GM12878 (cell line): ENCODE measurements around the gene KISS1R. TPM values are rescaled to one million over a fixed set of nuclear protein-coding genes. Genes with fewer than 3 reads are reported as not detected.

ENCODE experiments used
- ATAC-seq: fragments of 200-7000 bp; cut with Tn5 transposase; 3 replicates; pipeline ENCODE4 v1.9.1; 2020; ENCODE audit warnings: mild to moderate bottlenecking, moderate library complexity
- BruUV-seq: library from RNA; stranded (reverse); fragments of 400-500 nt; replicated peaks from 2 replicates; lab custom pipeline; 2021; lab: Mats Ljungman, UMichigan
- CTCF ChIA-PET: fragments of 300-600 bp; sonication (Branson Sonifier 250); formaldehyde crosslinking; extraction: SDS; loops from one replicate; lab custom pipeline; 2021; ENCODE audit warnings: inconsistent platforms; lab: Yijun Ruan, JAX
- POLR2A ChIA-PET: fragments of 350-600 bp; formaldehyde crosslinking; extraction: SDS; loops from one replicate; lab custom pipeline; 2021; ENCODE audit warnings: inconsistent platforms; lab: Charles Lee
- RAD21 ChIA-PET: fragments of 300-600 bp; sonication (Branson Sonifier 250); formaldehyde crosslinking; loops from one replicate; lab custom pipeline; 2023; ENCODE audit warnings: antibody characterized with exemption; ENCODE audit not compliant: unreplicated experiment; lab: Charles Lee
- SMC1A ChIA-PET: fragments of 300-600 bp; sonication (Branson Sonifier 250); formaldehyde crosslinking; loops from one replicate; lab custom pipeline; 2023; ENCODE audit not compliant: unreplicated experiment, uncharacterized antibody; lab: Charles Lee
- DNase-seq: peaks from one replicate; pipeline ENCODE4 v3.0.0-alpha.2; 2011; ENCODE audit warnings: low read depth, low spot score
- FAIRE-seq: peaks from 3 replicates; lab custom pipeline; 2011; peaks lifted over from hg19 to GRCh38; lab: Jason Lieb, UNC
- H2AFZ ChIP-seq: 2 replicates; pipeline ENCODE4 v1.6.0; 2011; ENCODE audit warnings: low read depth, low read length, control low read depth; ENCODE audit not compliant: control insufficient read depth
- H3K27ac ChIP-seq: 2 replicates; pipeline ENCODE4 v1.5.1; 2011; ENCODE audit warnings: control low read depth; ENCODE audit not compliant: control insufficient read depth, insufficient read depth
- H3K27me3 ChIP-seq, 2 experiments: replicated peaks in 1 of 2; 2 replicates each; pipeline versions ENCODE4 v1.6.0 to v1.6.1; 2011; ENCODE audit warnings: low read length in 1 of 2; ENCODE audit not compliant: control insufficient read depth in 2 of 2, insufficient read depth in 2 of 2
- H3K36me3 ChIP-seq, 2 experiments: 2 replicates each; pipeline ENCODE4 v1.5.1; 2011; ENCODE audit warnings: low read length in 1 of 2; ENCODE audit not compliant: control insufficient read depth in 2 of 2, insufficient read depth in 2 of 2
- H3K4me1 ChIP-seq: 2 replicates; pipeline ENCODE4 v1.6.1; 2011; ENCODE audit warnings: mild to moderate bottlenecking, low read length, moderate library complexity, mixed read lengths; ENCODE audit not compliant: control insufficient read depth, insufficient read depth
- H3K4me2 ChIP-seq: 2 replicates; pipeline ENCODE4 v1.6.0; 2011; ENCODE audit warnings: control low read depth; ENCODE audit not compliant: control insufficient read depth, insufficient read depth
- H3K4me3 ChIP-seq: fragments of 200-600 bp; sonication (generic); 2 replicates; pipeline ENCODE4 v1.5.1; 2016
- H3K79me2 ChIP-seq: 2 replicates; pipeline ENCODE4 v1.6.0; 2011; ENCODE audit warnings: low read length; ENCODE audit not compliant: control insufficient read depth, insufficient read depth
- H3K9ac ChIP-seq: 2 replicates; pipeline ENCODE4 v1.8.0; 2011; ENCODE audit warnings: low read length, control low read depth, mixed read lengths; ENCODE audit not compliant: control insufficient read depth, insufficient read depth
- H3K9me3 ChIP-seq: replicated peaks from 3 replicates; pipeline ENCODE4 v1.5.1; 2011; ENCODE audit warnings: mild to moderate bottlenecking, low read length; ENCODE audit not compliant: control insufficient read depth, insufficient read depth
- H4K20me1 ChIP-seq: 2 replicates; pipeline ENCODE4 v1.6.0; 2011; ENCODE audit not compliant: control insufficient read depth, insufficient read depth
- BHLHE40 ChIP-seq, 2 experiments: fragments of 450-650 bp in 1 of 2; IDR thresholded peaks; 2 replicates each; pipeline ENCODE4 v1.6.1; 2011 to 2017; ENCODE audit warnings: low read depth in 2 of 2, borderline replicate concordance in 1 of 2, improper control_type of control experiment in 1 of 2, low read length in 1 of 2, mild to moderate bottlenecking in 1 of 2
- CUX1 ChIP-seq: IDR thresholded peaks from 2 replicates; pipeline ENCODE4 v1.6.1; 2012; ENCODE audit warnings: improper control_type of control experiment, low read depth, low read length; ENCODE audit not compliant: insufficient replicate concordance
- EED ChIP-seq: sonication (generic); IDR thresholded peaks from 2 replicates; pipeline ENCODE4 v1.6.1; 2016; ENCODE audit warnings: antibody characterized with exemption, low read depth
- GABPA ChIP-seq: IDR thresholded peaks from 2 replicates; pipeline ENCODE4 v1.6.1; 2014; ENCODE audit warnings: antibody characterized with exemption, low read depth, mild to moderate bottlenecking, inconsistent platforms
- MEF2B ChIP-seq: fragments of 450-650 bp; IDR thresholded peaks from 2 replicates; pipeline ENCODE4 v1.6.1; 2018; ENCODE audit warnings: mild to moderate bottlenecking, moderate library complexity; ENCODE audit not compliant: partially characterized antibody, poor library complexity, severe bottlenecking
- MLLT1 ChIP-seq: fragments of 450-650 bp; IDR thresholded peaks from 2 replicates; pipeline ENCODE4 v1.6.1; 2016; ENCODE audit warnings: mild to moderate bottlenecking
- ZNF687 ChIP-seq: fragments of 450-650 bp; IDR thresholded peaks from 2 replicates; pipeline ENCODE4 v1.6.1; 2017; ENCODE audit warnings: mild to moderate bottlenecking, moderate library complexity
- ZSCAN29 ChIP-seq: fragments of 450-650 bp; IDR thresholded peaks from 2 replicates; pipeline ENCODE4 v1.6.1; 2017; ENCODE audit warnings: mild to moderate bottlenecking, moderate library complexity
- WGBS: methylation state at CpG from one replicate; pipeline ENCODE4 v1.1.6; 2016; ENCODE audit warnings: low lambda C conversion rate; ENCODE audit not compliant: insufficient replicate concordance, insufficient coverage; ENCODE audit errors: missing lambda C conversion rate; 5-methylcytosine and 5-hydroxymethylcytosine counted together
- in situ Hi-C: fragments of 300-500 bp; cut with MboI; formaldehyde crosslinking; loops from 9 replicates; pipeline ENCODE4 v1.14.3; 2018; ENCODE audit warnings: mixed read lengths
- intact Hi-C: fragments of 100-400 bp; cut with micrococcal nuclease; formaldehyde crosslinking; loops from one replicate; pipeline ENCODE4 v1.14.2; 2022; ENCODE audit not compliant: unreplicated experiment
- polyA plus RNA-seq, 11 experiments: library from polyadenylated mRNA; depleted of rRNA in 4 of 11; unstranded in 6 of 11; stranded (reverse) in 5 of 11; fragments of >200 nt; fragmentation: Nextera tagmentation in 4 of 11; fragmentation: Illumina TruSeq in 1 of 11; extraction: Ambion mirVana in 4 of 11; extraction: Trizol in 1 of 11; gene quantifications; 1 replicate in 1 of 11; 2 replicates in 10 of 11; pipeline versions ENCODE4 v1.2.1 to v1.2.3, GENCODE V29; 2011 to 2016; ENCODE audit warnings: inconsistent platforms in 2 of 11, missing spikeins in 2 of 11, low read depth in 1 of 11
- total RNA-seq, 4 experiments: library from RNA; depleted of rRNA in 3 of 4; stranded (reverse); fragments of >200 nt in 3 of 4; fragmentation: Illumina TruSeq in 1 of 4; extraction: Trizol in 1 of 4; gene quantifications; 2 replicates each; pipeline versions ENCODE4 v1.2.1 to v1.2.3, GENCODE V29; 2013 to 2021

The KISS1R gene
- total and polyA plus RNA-seq, 10 of the 15 experiments (the other 5 are each of a cell fraction or from before 2014, with no cell fraction given) = 0.13 to 2.7 (median 1.4) TPM; not detected in 3

GRCh38 chr19:885536-886224 lies 31.5 kb upstream of the KISS1R start (continued):
- TF ChIP-seq CUX1 = no peak
- no peak for TF ChIP-seq BHLHE40 (IDR thresholded peaks at IDR 0.05; ENCODE audit: borderline replicate concordance in 1 of 2, low read depth in 2 of 2, low read length in 1 of 2)

GRCh38 chr19:887072-887471 lies 30.1 kb upstream of the KISS1R start:
- Histone ChIP-seq H3K9ac (no peak overlapping the region), H3K4me1 (no peaks in the 10 kb centered on the region), H2AFZ (no peak overlapping the region), H3K4me2 (no peak overlapping the region), H3K9me3 (no peaks in the 10 kb centered on the region), H3K27ac (no peak overlapping the region), H3K36me3 (peaks cover 0 to 3% of the 10 kb centered on the region in 2 experiments; a peak in 3 of 4 replicates), H3K79me2 (peaks cover 2% of the 10 kb centered on the region), H3K4me3 (no peak overlapping the region), H3K27me3 (no peaks in the 10 kb centered on the region), H4K20me1 (no peaks in the 10 kb centered on the region)
- CTCF ChIA-PET = no interaction called here
- RAD21 ChIA-PET = no interaction called here
- POLR2A ChIA-PET = no interaction called here
- no peak for DNase-seq
- intact Hi-C loops = no loop called here
- no peak for ATAC-seq
- TF ChIP-seq ZNF687 (no peak), MLLT1 (no peak), GABPA (no peak), MEF2B (no peak), ZSCAN29 (no peak), EED (no peak)
- SMC1A ChIA-PET = no interaction called here
- 94% methylated on average over 15 of the region's 16 CpGs for WGBS
- in situ Hi-C loops = no loop called here
- no peak for FAIRE-seq
- no TSS peak for BruUV-seq
